Renal cortex interstitium (tissue), 11 donors: ENCODE results near the gene TMEM169. TPM values are rescaled to one million over a fixed set of nuclear protein-coding genes. Genes with fewer than 3 reads are reported as not detected.

Experiments used
- DNase-seq, 11 donors: peaks; one replicate each; pipeline ENCODE4 v3.0.0-alpha.2; 2013; ENCODE audit warnings: low read depth in 9 of 11, low spot score in 4 of 11; ENCODE audit errors: extremely low read depth in 1 of 11
- polyA plus RNA-seq, 3 donors: library from polyadenylated mRNA; unstranded; fragments of 120-200 nt; gene quantifications; one replicate each; pipeline ENCODE4 v1.2.1, GENCODE V29; 2013; ENCODE audit not compliant: insufficient read length in 3 of 3

TMEM169 gene
- polyA plus RNA-seq, 3 donors, result 13.6 to 14.8 (median 14.4) TPM

DNA sequence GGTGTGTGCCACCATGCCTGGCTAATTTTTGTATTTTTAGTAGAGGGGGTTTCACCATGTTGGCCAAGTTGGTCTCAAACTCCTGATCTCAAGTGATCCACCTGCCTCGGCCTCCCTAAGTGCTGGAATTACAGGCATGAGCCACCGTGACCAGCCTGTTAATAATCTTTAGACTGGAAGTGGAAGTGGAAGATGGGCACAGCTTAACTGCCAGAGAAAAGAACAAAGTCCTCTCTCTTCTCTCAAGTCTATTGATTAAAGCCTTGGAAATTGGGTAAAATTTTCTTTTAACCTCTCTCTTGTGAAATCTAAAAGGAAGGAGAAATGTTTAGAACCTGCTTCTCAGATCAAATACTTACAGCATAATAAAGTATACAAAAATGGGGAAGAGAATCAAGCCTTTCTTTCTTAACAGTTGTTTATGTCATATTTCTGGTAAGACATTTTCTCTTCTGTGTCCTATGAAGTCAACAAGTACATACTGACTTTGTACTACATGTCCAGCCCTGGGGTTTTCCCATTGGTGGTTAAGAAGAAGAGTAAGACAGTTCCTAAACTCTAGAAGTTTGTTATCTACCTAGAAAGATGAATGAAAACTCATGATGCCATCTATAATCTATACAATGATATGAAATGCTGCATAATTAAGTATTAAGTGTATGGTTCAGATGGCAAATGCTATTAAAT is 4.6 kb downstream of the TMEM169 start:
- DNase-seq, result no peak

- DNase-seq, result no peak
Observed at GRCh38 chr2:216090369-216090786, 8.7 kb downstream of the TMEM169 start.

GRCh38 chr2:216092646-216093045 is 10.9 kb downstream of the TMEM169 start:
- no peak for DNase-seq

DNA sequence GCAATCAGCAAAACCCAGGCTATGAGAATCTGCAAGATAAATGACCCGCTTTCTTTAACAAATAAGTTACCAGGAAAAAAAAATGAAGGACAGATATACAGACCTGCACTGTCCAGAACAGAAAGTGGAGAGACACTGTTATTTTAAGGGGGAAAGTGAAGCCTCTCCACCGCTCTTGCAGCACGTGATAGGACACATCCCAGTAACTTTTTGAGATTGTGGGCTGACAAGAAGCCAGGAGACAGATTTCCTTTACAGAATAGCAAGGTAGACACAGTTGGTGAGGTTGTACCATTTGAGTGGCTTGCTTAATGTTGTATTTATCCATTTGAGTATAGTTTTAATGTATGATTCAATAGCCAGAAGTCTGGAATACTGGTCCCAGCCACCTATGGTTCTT is 13.0 kb downstream of the TMEM169 start:
- no peak for DNase-seq

GRCh38 chr2:216098421-216099334 is 17.0 kb downstream of the TMEM169 start:
- no peak for DNase-seq

GRCh38 chr2:216101109-216101508 is 19.4 kb downstream of the TMEM169 start:
- DNase-seq, result no peak

GRCh38 chr2:216103213-216103612 is 21.5 kb downstream of the TMEM169 start:
- no peak for DNase-seq

- DNase-seq, result no peak
Observed at GRCh38 chr2:216104691-216105090, 23.0 kb downstream of the TMEM169 start.

DNA sequence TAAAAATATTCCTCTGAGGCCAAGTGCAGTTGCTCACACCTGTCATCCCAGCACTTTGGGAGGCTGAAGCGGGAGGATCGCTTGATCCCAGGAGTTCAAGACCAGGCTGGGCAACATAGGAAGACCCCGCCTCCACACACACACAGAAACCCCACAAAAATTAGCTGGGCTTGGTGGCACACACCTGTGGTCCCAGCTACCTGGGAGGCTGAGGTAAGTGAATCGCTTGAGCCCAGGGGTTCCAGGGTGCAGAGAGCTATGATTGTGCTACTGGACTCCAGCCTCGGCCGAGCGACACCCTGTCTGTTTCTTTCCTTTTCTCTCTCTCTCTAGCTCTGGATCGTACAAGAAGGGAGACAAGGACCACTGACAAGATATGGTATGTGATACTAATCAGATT is 25.6 kb downstream of the TMEM169 start:
- no peak for DNase-seq

- no peak for DNase-seq
Observed at GRCh38 chr2:216107760-216108159, 26.0 kb downstream of the TMEM169 start.

DNA sequence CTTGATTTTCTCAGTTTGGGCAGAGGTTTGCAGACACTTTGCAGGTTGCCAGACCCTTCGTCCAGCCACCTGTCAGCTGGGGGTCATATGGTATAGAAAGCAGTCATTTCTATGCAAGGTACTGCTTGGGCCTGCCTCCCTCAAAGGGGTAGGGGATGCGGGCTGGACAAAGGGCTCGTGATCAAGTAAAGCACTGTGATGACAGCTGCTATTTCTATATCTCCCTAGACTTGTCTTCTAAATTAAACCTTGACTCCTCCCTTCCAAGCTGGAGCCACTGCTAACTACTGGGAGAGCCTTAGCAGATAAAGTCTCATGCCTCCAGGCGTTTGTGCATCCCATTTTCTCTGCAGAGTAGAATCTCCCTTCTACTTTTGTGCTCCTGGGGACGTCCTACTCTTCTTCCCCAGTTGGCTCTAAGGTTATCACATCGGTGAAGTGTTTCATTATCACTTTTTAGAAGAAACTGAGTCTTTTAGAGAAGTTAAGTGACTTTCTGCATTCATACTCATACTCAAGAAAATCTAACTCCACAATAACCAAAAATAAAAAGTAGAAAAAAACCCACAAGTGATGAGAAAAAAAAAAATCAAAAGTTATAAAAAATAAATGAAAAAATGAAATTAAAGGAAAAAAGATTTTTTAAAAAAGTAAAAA is 26.7 kb downstream of the TMEM169 start:
- DNase-seq, result no peak

DNA sequence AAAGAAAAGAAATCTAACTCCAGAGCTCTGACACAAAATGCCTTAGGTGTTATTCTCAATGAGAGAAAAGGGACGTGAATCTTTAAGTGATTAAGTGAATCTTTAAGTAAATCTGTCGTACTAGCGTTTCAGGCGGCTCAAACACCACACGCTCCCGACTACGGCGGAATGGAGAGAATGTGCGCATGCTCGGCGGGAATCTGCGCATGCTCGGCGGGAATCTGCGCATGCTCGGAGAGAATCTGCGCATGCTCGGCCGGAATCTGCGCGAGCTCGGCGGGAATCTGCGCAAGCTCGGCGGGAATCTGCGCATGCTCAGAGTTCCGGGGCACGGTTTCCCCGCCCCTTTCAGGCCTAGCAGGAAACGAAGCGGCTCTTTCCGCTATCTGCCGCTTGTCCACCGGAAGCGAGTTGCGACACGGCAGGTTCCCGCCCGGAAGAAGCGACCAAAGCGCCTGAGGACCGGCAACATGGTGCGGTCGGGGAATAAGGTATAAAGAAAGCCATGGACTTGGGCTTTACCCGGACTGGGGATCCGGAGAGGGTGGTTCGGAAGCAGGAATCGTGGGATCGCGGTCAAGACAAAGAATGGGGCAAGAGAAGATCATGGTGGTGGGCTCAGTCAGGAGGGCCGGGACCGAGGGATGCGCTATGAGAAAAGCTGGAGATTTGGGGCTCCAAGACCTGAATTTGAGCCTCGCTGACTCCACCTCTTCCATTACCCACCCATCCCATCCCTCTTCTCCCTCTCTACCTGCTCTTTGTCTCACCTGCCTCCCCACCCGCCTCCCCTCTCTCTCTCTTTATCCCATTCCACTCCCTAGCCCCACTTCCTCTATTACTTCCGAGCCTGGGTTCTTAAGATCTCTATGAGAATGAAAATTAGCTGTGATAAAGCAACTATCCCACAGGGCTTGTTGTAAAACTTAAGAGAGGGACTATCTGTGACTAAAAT is 27.5 kb downstream of the TMEM169 start, which contains the start of gene XRCC5:
XRCC5 (plus strand) TSS at position 382 of the 955 bp plus-strand sequence; CDS start at position 471, 89 bp downstream.
- peak; percentile 92 to 98 (median 95) for DNase-seq

GRCh38 chr2:216109962-216110614 is 28.4 kb downstream of the TMEM169 start:
- peak in 1 of 11 donors; percentile 36 for DNase-seq

GRCh38 chr2:216110620-216111019 is 28.9 kb downstream of the TMEM169 start:
- no peak for DNase-seq

- DNase-seq, result no peak
Observed at GRCh38 chr2:216111122-216111521, 29.4 kb downstream of the TMEM169 start.

DNA sequence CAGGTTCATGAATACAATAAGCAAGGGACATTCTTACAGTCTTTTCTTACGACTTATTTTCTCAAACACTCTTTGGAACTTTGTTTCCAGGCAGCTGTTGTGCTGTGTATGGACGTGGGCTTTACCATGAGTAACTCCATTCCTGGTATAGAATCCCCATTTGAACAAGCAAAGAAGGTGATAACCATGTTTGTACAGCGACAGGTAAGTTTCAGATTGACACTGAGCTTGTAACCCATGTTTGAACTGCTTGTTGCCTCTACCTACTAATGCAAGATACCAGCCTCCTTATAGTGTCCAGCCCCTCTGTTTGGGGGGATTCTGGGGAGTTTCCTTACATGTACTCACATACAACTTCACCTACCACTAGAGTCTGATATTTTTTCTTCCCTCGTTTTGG is 31.2 kb downstream of the TMEM169 start:
- no peak for DNase-seq

GRCh38 chr2:216113572-216113971 is 31.9 kb downstream of the TMEM169 start:
- DNase-seq, result no peak

- no peak for DNase-seq
Observed at GRCh38 chr2:216114382-216114713, 32.6 kb downstream of the TMEM169 start.
